HG03066 (cell line): Measurements from ENCODE around the gene ARRB1.
"Not testable (repeated sequence)": the region's sequence is repeated elsewhere in the genome, so short reads cannot be mapped to it uniquely, and the experiment has no call there.

ENCODE experiments used
- ATAC-seq: cut with Tn5 transposase; IDR thresholded peaks from one replicate; pipeline ENCODE4 v1.9.1; 2021; ENCODE audit warnings: low read depth; ENCODE audit not compliant: unreplicated experiment

ARRB1 gene

DNA sequence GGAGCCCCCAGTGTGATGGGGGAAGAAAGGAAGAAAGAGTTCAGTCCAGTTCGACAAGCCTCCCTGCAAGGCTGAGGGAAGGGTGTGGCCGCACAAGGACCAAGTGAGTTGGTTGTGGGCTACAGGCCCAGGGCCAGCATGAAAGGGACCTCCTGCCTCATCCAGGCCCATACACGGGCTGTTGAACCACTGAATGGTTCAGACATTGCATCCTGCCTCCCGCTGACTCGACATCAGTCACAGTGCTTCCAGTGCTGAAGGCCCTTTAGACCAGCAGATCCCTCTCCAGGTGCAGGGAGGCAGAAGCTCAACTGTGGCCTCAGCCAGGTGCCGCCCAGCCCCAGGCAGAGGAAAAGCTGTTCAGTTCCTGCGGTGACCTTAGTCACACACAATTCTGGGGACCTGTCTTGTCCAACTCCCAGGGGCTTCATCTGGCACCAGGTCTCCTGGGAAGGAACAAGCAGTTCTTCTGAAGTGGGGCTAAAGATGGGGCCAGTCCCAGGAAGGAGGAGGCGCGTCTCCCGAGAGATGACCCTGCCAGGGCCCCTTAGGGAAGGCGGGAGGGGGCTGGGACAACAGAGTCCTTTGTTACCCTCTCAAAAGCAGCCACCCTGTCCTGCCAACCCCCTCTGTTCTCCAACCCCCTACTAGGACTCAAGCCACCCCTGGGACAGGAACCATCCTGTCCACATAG, 6.6 kb downstream of the ARRB1 start:
- ATAC-seq, result no peak

DNA sequence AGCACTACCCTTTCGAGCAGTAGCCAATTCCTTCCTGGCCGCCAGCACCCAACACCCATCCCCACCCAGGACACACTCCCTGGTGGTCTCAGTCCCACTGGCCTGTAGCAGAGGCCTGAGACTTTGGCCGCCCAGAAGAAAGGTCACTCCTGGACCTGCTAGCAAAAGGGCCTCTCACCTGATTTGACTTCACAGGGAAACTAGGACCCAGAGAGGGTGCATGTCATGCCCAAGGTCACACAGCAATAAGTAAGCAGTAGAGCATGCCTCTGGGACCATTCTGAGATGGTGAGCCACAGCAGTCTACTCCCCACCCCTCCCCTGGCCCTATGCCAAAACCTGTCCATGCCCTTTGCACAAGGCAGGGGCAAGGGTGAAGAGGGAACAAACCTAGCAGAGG, 7.3 kb downstream of the ARRB1 start:
- no peak for ATAC-seq

DNA sequence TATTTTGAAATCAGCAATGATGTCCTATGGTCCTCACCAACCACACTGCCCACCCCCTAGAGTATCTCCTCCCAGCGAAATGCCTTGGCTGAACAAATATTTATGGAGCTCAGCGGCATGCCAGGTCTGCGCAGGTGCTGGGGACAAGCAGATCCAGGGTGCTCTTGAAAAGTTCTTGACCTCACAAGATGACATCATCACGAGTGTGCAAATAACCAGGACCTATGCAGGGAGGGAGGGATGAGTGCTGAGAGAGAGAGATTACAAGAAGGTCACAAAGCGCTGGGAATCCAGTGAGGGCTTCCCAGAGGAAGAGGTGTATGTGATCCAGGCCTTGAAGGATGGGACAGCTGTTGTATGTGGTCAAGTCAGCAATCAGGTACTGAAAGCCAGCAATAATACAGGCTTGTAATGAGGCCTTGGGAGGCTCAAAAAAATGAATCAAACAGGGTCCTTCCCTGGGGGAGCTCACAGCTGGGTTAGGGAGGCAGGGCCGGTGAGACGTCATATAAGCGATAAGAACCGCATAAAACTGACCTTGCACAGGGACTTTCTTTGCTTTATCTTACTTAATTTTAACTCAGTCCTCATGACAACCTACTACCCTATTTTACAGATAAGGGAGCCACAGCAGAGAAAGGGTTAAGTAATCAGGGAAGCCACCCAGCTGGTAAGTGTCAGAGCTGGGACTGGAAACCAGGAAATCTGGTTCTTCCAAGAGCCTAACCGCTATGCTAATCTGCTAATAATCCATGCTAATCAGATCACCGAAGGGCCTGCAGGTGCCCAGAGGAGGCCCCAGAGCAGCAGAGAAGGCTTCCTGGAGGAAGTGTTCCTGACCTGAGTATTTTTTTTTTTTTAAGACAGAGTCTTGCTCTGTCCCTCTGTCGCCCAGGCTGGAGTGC, 8.2 kb downstream of the ARRB1 start:
- ATAC-seq, result no peak

DNA sequence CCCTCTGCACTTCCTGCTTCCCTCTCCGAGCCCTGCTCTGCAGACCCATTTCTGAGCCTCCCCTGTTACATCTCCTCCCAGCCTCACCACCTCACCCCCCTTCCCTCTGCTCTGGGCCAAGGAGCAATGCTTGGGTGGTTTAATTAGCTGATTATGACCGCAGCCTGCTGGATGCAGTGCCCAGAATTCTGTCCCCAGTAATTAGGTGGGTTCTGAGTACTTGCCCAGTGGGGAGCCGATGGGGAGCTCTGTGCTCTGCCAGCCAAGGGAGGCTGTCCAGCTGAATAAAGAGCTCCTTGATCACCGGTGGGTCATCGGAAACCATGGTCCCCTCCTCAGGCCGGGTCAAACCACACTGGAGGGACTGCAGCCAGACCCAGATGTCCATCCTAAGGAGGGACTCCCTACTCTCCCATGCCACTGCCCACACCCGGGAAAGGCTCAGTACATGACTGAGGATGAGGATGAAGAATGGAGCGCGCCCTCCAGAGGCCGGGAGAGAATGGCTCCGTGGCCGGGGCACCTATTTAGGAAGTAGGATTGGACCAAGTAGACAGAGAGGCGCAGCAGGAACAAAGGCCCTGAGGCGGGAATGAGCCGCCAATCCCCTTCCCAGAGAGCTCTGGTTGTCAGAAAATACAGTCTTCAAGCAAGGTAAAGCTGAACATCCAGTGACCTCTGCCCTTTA, 9.1 kb downstream of the ARRB1 start:
- ATAC-seq, result no peak

DNA sequence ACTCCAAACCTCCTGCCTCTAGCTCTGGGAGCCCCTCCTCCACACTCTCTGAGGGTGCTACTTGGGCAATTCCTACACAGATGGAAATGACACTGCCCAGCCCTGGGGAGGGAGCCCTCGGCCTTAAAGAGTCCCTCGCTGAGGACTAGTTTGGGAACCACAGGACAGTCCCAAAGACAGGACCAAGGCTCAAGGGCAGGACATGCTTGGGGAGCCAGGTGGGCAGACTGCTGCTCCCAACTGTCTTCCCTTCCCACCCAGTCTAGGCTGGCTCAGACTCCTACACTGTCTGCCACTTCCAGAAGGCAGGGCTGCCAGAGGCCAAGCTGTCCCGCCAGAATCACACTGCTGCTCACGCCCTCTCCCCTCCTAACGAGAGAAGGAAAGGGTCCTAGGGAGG, 9.8 kb downstream of the ARRB1 start:
- ATAC-seq, result no peak

DNA sequence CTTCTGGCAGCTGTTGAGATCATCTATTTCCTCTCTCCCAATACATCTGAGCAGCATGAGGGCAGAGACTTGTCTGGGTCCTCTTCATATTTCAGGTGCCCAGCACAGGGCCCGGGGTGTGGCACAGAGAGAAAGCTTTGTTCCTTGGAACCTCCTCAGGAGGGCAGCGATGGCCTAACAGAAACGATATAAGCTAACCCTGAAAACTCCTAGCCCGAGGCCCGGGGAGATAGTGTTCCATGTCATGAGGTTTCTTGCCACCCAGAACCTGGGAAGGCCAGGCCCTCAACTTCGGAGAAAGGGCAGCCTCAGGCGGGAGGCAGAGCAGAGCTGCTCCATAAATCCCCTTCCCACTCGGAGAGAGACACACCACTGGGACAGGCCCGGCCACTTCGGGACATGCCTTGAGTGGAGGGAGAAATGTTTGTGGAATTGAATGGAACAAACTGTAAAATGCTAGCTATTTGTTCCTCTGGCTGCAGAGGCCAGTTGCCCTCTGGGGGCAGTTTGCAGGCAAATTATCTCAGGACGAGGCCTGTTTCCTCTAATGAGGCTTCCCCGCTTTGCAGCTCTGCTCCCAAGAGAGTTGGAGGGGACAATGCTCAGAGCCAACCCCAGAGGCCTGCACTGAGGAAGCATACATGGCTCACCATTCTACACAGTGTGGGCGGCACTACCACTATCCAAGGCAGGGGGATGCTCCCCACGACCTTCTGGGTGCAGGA, 11.6 kb downstream of the ARRB1 start:
- no peak for ATAC-seq

DNA sequence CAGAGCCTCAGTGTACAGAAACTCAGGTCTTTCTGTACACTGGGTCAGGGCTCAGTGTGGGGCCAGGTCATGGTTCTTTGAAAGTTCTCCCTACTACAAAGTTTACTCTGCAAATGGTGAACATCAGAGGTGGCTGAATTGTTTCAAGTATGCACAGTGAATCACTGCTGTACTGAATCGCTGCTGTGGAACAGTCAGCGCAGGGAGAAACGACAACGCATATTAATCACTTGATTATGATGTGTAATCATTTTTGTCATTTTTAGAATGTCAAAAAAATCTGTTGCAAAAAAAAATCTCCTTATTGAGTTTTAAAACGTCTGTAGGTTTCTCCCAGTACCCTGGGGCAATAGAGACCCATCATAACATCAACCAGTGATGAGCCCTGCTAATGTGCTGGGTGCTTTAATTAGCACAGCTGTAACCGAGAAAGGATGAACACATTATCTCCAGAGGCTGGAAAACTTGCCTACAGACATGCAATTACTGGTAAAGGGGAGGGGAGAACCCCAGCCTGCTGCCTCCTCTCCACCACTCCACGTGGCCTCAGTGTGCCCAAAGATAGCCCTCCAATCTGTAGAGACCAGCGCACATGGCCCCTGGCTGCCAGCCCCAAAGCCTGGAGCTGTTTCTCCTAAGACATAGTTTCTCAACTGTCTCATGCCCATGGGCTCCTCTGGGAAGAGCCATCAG, 12.8 kb downstream of the ARRB1 start:
- no peak for ATAC-seq

DNA sequence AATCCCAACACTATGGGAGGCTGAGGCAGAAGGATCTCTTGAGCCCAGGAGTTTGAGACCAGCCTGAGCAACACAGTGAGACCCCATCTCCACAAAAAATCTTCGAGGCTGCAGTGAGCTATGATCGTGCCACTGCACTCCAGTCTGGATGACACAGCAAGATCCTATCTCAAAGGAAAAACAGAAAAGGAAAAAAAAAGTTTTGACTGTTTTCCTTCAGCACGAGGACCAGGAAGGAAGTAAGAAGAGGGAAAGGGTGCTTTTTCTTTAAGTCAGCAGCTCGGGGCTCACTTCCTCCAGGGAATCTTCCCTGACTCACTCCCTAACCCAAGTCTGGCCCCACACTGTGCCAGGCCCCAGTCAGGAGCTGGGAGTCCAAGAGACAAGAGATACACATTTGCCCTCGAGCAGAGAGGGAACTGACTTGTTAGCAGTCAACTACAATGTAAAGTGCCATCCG, 14.2 kb downstream of the ARRB1 start:
- ATAC-seq, result no peak

DNA sequence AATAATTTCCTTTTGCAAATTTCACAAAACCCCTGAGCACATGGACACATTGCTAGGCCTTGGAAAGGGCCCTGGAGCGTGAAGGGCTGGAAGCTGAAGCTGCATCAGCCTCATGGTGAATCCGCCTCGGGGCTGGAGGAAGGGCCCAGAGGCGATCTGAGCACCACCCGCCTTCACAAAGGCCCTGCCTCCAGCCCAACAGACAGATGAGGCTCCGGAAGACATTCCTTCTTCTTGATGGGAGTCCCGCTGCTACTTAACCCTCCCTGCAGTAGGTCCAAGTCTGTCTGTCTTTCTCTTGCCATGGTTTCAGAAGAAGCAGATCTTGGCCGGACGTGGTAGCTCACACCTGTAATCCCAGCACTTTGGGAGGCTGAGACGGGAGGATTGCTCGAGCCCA, 16.5 kb downstream of the ARRB1 start:
- ATAC-seq, result no peak

DNA sequence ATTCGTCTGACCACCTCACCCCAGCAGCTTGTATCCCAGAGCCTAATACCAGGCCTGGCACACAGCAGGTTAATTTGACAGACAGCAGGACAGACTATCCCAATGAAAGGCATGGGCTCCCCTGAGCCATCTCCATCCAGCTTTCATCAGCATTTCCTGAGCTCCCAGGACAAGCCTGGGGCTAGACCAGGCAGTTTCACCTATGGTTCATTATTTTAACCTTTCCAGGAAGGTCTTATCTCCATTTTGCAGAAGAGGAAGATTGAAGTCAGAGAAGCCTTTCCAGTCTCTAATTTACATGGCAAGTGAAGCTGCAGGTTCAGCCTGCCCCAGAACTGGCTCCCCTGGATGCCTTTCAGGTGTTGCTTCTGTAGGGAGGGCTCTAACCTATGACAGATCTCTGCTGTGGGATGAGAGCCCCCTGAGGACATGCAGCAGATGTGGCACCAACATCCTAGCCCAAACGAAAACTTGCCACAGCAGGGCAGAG, 17.0 kb downstream of the ARRB1 start:
- no peak for ATAC-seq

DNA sequence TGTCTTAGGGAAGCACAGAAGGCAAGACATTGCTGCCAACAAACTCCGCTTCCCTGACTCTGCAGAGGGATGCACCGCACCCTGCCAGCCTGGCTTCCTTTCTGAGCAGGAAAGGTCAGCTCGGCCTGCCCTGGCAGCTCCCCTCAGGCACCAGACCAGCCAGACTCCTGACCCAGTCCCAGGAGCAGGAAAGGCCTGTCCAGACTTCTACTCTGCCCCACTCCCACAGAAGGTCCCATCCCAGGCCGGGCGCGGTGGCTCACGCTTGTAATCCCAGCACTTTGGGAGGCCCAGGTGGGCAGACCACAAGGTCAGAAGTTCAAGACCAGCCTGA, 17.7 kb downstream of the ARRB1 start:
- no peak for ATAC-seq

DNA sequence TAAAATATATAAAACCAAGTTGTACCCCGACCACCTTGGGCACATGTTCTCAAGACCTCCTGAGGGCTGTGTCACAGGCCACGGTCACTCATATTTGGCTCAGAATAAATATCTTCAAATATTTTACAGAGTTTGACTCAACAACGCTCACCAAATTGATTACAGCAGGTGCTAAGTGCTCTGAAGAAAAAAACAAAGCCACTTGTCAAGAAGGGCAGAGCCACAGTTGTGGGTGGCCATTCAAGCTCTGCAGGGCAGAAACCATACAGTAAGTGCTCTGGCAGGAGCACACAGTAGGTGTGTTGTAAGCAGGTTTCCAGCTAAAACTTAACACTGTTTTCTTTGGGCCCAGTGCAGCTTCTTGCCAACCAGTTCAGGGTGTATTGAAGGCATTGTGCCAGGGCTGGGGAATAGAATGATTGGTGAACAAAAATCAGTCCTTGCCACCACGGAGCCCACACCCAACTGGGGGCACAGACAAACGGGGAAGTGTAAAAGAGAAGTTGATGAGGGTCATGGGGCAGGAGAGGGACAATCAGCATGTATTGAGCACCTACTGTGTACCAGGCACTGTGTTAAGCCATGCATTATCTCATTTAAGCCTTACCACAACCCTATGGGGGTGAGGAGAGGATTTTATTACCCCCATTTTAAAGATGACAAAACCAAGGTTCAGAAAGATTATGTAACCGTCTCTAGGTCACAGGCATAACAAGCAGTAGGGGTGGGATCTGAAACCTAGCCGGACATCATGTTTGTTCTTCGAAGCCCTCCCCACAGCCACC, 18.2 kb downstream of the ARRB1 start:
- ATAC-seq, result no peak

DNA sequence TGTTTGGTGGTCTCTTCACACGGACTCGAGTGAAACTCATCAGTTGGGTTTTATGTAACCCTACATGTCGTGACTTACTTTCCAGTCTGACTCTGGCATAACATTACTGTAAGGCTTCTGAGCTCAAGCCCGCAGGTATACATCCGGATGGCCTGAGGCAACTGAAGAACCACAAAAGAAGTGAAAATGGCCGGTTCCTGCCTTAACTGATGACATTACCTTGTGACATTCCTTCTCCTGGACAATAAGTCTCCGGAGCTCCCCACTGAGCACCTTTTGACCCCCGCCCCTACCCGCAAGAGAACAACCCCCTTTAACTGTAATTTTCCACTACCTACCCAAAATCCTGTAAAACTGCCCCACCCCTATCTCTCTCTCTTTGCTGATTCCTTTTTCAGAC, 19.7 kb downstream of the ARRB1 start:
- ATAC-seq, result not testable (repeated sequence)

DNA sequence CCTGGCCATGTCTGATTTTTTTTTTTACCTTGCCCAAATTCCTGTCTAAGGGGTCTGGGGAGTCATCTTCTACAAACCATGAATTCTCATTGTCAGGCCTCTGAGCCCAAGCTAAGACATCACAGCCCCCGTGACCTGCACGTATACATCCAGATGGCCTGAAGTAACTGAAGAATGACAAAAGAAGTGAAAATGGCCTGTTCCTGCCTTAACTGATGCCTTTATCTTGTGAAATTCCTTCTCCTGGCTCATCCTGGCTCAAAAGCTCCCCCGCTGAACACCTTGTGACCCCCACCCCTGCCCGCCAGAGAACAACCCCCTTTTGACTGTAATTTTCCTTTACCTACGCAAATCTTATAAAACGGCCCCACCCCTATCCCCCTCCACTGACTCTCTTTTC, 20.2 kb downstream of the ARRB1 start:
- ATAC-seq, result not testable (repeated sequence)

DNA sequence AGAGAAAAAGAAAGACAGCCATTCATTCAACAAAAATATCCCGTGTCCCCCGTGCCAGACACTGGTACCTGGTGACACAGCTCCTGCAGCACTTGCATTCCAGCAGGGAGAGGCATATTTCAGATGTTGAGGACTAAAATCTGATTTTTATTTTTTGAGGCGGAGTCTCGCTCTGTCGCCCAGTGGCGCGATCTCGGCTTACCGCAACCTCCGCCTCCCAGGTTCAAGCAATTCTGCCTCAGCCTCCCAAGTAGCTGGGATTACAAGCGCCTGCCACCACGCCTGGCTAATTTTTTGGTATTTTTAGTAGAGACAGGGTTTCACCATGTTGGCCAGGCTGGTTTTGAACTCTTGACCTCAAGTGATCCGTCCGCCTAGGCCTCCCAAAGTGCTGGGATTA, 20.6 kb downstream of the ARRB1 start:
- not testable (repeated sequence) for ATAC-seq

DNA sequence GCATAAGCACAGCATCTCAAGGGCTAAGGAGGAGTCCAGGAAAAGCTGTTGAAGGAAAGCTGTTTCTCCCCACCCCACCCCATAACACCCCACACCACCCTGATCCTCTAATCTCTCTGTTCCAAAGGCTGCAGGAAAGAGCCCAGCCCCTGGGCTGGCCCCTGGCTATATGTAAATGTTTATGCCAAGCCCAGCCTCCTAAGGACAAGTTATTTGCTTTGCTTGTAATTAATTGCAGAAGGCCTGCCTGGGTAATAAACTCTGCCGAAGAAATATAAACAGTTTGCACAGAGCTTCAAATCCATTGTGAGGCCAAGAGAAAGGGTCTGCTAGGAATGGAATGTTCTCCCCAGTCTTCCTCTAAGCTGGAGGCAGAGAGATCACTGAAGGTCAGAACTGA, 21.2 kb downstream of the ARRB1 start:
- no peak for ATAC-seq

DNA sequence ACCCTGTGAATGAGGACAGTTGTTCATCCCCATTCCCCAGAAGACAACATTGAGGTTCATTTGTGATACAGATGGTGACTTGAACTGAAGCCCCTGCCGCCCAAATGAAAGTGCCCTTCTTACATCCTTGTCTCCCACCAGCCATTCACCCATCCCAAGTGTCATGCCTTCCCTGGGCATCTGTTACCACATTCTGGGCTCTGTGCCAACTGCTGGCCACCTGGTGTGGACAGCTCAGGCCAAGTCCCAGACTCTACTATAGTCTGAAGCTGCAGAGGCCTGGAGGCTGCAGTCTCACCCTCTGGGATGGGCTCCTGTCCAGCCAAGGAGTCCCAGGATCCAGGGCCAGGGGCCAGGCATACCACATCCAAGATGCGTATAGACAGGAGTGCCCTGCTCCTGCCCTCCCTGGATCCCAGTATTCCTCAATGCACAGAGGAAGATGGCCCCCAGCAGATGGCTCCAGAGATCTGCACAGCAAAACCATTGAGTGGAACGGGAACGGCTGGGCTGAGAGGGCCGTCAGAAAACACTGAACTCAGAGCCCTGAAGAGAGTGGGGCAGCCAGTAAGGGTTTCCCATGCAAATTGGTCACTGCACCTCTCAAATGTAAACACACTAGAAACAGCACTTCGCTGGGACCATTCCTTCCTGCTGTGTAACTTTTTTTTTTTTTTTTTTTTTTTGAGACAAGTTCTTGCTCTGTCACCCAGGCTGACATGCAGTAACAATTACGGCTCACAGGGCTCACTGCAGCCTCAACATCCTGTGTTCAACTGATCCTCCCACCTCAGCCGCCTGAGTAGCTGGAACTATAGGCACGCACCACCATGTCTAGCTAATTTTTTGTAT, 22.8 kb downstream of the ARRB1 start:
- no peak for ATAC-seq

DNA sequence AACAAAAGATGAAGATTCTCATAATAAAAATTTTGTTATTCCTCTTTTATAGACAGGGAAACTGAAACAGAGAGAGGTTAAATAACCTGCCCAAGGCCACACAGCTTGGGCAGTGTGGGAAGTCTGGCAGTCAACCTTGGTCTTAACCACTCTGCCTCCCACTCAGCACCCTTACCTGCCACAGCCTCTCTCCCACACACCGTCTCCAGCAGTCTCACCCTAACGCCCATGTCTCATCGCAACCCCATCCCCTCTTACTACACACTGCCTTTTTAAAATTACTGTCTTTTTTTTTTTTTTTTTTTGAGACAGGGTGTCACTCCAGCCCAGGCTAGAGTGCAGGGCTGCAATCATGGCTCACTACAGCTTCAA, 25.0 kb downstream of the ARRB1 start:
- no peak for ATAC-seq
